Mesothelial cell of epicardium (in vitro differentiated cells): Measurements from ENCODE around the gene C11orf52. TPM values are rescaled to one million over a fixed set of nuclear protein-coding genes. Genes with fewer than 3 reads are reported as not detected.

ENCODE experiments used
- DNase-seq, 2 experiments: peaks; one replicate each; pipeline ENCODE4 v3.0.0; 2021; ENCODE audit warnings: low spot score in 2 of 2; ENCODE audit not compliant: unreplicated experiment in 2 of 2
- H3K27ac Mint-ChIP-seq: 2 replicates; pipeline ENCODE4 v1.8.0; 2021; ENCODE audit warnings: mixed read lengths
- H3K27me3 Mint-ChIP-seq: 2 replicates; pipeline ENCODE4 v1.8.0; 2021; ENCODE audit warnings: low read depth, mixed read lengths
- H3K36me3 Mint-ChIP-seq: 2 replicates; pipeline ENCODE4 v1.8.0; 2021; ENCODE audit warnings: mixed read lengths
- H3K4me1 Mint-ChIP-seq: 2 replicates; pipeline ENCODE4 v1.8.0; 2021; ENCODE audit warnings: mixed read lengths
- H3K4me3 Mint-ChIP-seq: 2 replicates; pipeline ENCODE4 v1.8.0; 2021; ENCODE audit warnings: mild to moderate bottlenecking, moderate library complexity, mixed read lengths
- H3K9me3 Mint-ChIP-seq: 2 replicates; pipeline ENCODE4 v1.8.0; 2021; ENCODE audit warnings: mixed read lengths
- CTCF ChIP-seq: fragments of 200-600 bp; sonication (generic); IDR thresholded peaks from one replicate; pipeline ENCODE4 v1.5.0; 2021; ENCODE audit warnings: antibody characterized with exemption; ENCODE audit not compliant: unreplicated experiment
- total RNA-seq: library from RNA; stranded (reverse); gene quantifications from 3 replicates; pipeline ENCODE4 v1.2.1, GENCODE V29; 2021

The C11orf52 gene
- total RNA-seq, 1 donor from 2014 or later, result 7.9 TPM

GRCh38 chr11:111947143-111947542 is 28.4 kb downstream of the C11orf52 start:
- Mint-ChIP-seq H3K9me3 (no peaks in the 10 kb centered on the region), H3K4me1 (peaks cover 4% of the 10 kb centered on the region), H3K4me3 (no peak overlapping the region), H3K36me3 (peaks cover 2% of the 10 kb centered on the region), H3K27me3 (no peaks in the 10 kb centered on the region), H3K27ac (no peak overlapping the region)
- DNase-seq, result no peak
- TF ChIP-seq CTCF, result no peak

- no peak for DNase-seq
- Mint-ChIP-seq H3K4me1 (no peaks in the 10 kb centered on the region), H3K4me3 (no peak overlapping the region), H3K27me3 (no peaks in the 10 kb centered on the region), H3K27ac (no peak overlapping the region), H3K36me3 (no peaks in the 10 kb centered on the region), H3K9me3 (no peaks in the 10 kb centered on the region)
- no peak for TF ChIP-seq CTCF
Observed at GRCh38 chr11:111949519-111950426, 31.1 kb downstream of the C11orf52 start.

- Mint-ChIP-seq H3K36me3 (no peaks in the 10 kb centered on the region), H3K9me3 (no peaks in the 10 kb centered on the region), H3K27me3 (no peaks in the 10 kb centered on the region), H3K4me1 (no peaks in the 10 kb centered on the region), H3K4me3 (no peak overlapping the region), H3K27ac (no peak overlapping the region)
- TF ChIP-seq CTCF, result no peak
- no peak for DNase-seq
Observed at GRCh38 chr11:111951565-111951964, 32.9 kb downstream of the C11orf52 start.

DNA sequence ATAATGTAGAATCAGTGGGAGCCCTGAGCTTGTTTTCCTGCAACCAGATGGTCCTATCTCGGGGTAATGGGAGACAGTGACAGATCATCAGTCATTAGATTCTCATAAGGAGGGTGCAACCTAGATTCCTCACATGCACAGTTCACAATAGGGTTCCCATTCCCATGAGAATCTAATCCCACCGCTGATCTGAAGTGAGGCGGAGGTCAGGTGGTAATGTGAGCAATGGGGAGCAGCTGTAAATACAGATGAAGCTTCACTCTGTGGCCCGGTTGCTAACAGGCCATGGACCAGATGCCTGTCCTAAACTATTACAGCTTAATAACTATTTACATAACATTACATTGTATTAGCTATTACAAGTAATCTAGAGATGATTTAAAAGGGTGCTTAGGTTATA is 35.4 kb downstream of the C11orf52 start:
- H3K27ac Mint-ChIP-seq, result no peak overlapping the region
- H3K4me1 Mint-ChIP-seq, result no peaks in the 10 kb centered on the region
- H3K9me3 Mint-ChIP-seq, result no peaks in the 10 kb centered on the region
- no peak for DNase-seq
- H3K27me3 Mint-ChIP-seq, result no peaks in the 10 kb centered on the region
- peaks cover 5% of the 10 kb centered on the region for H3K36me3 Mint-ChIP-seq
- no peak for TF ChIP-seq CTCF
- no peak overlapping the region for H3K4me3 Mint-ChIP-seq

DNA sequence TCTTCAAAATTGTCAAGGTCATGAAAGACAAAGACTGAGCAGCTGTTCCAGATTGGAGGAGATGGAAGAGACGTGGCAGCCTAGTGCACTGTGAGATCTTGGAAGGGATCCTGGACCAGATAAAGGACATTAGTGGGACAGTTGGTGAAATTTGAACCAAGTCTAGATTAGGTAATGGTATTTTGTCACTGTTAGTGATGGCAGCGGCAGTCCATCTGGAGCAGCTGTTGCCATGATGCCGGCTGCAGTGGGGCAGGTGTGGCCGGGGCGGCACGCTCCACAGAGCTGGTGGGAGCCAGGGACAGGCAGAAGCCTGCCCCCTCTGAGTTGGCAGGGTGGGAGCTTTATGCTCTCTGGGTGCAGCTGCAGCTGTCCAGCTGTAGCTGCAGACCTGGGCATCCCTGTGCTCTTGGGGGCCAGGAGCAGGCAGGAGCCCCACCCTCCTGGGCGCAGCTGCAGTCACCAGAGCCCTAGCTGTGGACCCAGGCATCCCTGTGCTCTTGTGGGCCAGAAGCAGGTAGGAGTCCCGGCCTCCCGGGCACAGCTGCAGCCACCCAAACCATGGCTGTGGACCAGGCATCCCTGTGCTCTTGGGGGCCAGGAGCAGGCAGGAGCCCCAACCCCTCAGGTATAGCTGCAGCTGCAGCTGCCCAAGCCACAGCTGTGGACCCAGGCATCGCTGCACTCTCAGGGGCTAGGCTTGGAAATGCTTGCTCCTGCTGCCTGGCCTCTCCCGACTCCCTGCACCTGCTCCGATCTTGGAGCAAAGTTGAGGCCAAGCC is 39.1 kb downstream of the C11orf52 start:
- H3K4me1 Mint-ChIP-seq, result peaks cover 6% of the 10 kb centered on the region
- no peaks in the 10 kb centered on the region for H3K27me3 Mint-ChIP-seq
- no peak overlapping the region for H3K4me3 Mint-ChIP-seq
- H3K9me3 Mint-ChIP-seq, result no peaks in the 10 kb centered on the region
- H3K27ac Mint-ChIP-seq, result no peak overlapping the region
- TF ChIP-seq CTCF, result no peak
- H3K36me3 Mint-ChIP-seq, result peaks cover 5% of the 10 kb centered on the region
- DNase-seq, result no peak
